GM12872 (cell line): Measurements from ENCODE around the gene SERGEF.

Experiments
- CTCF ChIP-seq: IDR thresholded peaks from 3 replicates; pipeline ENCODE4 v1.5.1; 2011; ENCODE audit warnings: low read depth, mild to moderate bottlenecking, low read length, moderate library complexity; ENCODE audit not compliant: insufficient read depth

The SERGEF gene

DNA sequence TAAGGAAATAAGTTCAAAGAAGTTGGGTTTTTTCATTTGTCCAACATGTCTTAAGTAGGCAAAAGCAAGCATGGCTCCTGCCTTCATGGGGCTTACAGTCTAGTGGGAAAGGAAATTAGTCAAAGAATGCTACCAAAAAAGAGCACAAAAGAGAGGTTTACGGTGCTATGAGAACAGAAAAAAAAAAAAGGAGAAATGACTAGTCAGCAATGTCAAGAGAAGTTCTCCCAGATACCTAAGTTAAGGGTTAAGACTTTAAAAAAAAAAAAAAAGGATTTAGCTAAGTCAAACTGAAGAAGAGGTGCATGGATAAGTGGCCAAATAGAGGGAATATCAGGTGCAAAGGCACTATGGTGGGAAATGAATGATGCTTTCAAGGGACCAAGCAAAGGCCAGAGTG, 29.3 kb downstream of the SERGEF start:
- no peak for TF ChIP-seq CTCF

- TF ChIP-seq CTCF, result peak; percentile 97
These were observed 33.0 kb downstream of the SERGEF start for GRCh38 chr11:17979770-17980371.

GRCh38 chr11:17978553-17979287, 34.1 kb downstream of the SERGEF start:
- TF ChIP-seq CTCF, result peak; percentile 80

DNA sequence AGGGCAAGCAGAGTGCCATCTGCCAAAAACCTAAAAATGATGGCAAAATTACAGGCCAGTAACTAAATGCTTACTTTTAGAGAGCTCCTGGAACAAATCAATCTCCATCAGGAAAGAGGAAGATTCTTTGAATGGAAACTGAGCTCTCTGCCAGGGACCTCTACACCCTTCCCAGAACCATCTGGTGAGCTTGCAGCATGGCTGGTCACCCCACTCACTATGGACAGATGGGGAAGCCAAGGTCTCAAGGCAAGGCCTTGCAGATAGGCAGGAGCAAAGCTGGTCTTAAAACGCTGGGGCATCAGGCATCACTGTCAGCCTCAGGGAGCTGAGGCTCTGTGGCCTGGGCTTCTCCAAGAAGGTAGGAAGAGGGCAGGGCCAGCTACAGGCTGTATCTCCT, 36.2 kb downstream of the SERGEF start:
- no peak for TF ChIP-seq CTCF

- no peak for TF ChIP-seq CTCF
These were observed 38.6 kb downstream of the SERGEF start for GRCh38 chr11:17974246-17974645.

GRCh38 chr11:17972987-17973386, 39.9 kb downstream of the SERGEF start:
- peak; percentile 60 for TF ChIP-seq CTCF

GRCh38 chr11:17968206-17968605, 44.6 kb downstream of the SERGEF start:
- no peak for TF ChIP-seq CTCF
